Measurements from ENCODE around the gene PLD4. TPM values are rescaled to one million over a fixed set of nuclear protein-coding genes. Genes with fewer than 3 reads are reported as not detected.

Gene PLD4
- total RNA-seq, 1 donor from 2014 or later: not detected

DNA sequence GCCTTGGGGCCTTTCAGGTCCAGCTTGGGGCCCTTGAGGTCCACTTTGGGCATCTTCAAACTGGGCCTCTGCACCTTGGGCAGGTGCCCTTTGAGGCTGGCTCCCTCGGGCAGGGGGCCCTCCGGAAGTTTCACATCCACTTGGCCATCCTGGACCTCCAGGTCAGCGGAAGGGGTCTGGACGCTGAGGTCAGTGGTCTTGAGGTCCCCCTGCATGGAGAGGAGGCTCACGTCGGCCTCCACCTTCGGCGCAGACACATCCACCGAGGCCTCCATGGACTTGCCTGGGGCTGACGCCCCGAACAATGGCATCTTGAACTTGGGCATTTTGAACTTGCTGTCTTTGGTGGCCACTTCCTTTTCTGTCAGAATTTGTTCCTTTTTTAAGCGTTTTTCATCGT, 28.4 kb downstream of the PLD4 start:
- no peaks in the 10 kb centered on the region for H3K4me1 ChIP-seq
- H3K27ac ChIP-seq: no peak overlapping the region
- intact Hi-C loops (cut with DNase I): no loop called here
- H3K4me3 ChIP-seq: no peak overlapping the region
- H3K9me3 ChIP-seq: no peaks in the 10 kb centered on the region
- peaks cover 7 to 28% of the 10 kb centered on the region in 2 donors for H3K36me3 ChIP-seq
- no peaks in the 10 kb centered on the region for H3K27me3 ChIP-seq
- DNase-seq (ENCODE audit: low spot score in 2 of 2): no peak
- TF ChIP-seq, protein P1, sequence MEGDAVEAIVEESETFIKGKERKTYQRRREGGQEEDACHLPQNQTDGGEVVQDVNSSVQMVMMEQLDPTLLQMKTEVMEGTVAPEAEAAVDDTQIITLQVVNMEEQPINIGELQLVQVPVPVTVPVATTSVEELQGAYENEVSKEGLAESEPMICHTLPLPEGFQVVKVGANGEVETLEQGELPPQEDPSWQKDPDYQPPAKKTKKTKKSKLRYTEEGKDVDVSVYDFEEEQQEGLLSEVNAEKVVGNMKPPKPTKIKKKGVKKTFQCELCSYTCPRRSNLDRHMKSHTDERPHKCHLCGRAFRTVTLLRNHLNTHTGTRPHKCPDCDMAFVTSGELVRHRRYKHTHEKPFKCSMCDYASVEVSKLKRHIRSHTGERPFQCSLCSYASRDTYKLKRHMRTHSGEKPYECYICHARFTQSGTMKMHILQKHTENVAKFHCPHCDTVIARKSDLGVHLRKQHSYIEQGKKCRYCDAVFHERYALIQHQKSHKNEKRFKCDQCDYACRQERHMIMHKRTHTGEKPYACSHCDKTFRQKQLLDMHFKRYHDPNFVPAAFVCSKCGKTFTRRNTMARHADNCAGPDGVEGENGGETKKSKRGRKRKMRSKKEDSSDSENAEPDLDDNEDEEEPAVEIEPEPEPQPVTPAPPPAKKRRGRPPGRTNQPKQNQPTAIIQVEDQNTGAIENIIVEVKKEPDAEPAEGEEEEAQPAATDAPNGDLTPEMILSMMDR (IDR thresholded peaks at IDR 0.05): no peak

DNA sequence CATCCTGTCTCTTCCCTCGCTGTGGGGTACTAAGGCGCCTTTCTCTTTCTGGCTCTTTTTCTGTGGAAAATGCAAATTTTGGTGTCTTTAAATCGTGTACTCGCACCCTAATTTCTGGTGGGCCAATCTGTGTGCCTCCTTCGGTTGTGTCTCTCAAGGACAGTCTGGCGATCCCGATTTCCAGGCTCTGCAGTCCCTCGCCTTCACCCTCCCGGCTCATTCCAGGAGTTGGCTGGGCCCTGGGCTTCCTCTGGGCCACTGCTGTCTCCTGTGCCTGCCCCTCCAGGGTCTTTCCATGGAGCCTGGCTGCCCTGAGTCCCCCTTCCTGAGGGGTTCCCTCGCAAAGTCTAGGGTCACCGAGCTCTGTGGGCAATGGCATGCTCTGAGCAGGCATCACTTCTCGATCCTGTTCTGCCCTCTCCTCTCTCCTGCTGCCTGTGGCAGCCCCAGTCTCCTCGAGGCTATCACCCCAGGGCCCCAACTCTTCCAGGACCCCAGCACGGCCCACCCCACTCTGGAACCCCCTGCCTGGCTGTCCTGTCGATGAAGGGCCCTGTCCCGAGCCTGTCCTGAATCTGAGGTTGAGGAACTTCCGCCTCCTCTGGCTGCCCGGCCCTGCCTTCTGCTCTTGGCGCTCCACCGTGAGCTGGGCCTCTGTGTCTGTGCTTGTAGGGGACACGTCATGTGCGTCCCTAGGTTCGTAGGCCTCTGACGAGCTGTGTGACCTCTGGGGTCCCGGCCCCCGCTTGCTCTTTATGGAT, 29.4 kb downstream of the PLD4 start:
- DNase-seq (ENCODE audit: low spot score in 2 of 2): no peak
- intact Hi-C loops (cut with DNase I): no loop called here

DNA sequence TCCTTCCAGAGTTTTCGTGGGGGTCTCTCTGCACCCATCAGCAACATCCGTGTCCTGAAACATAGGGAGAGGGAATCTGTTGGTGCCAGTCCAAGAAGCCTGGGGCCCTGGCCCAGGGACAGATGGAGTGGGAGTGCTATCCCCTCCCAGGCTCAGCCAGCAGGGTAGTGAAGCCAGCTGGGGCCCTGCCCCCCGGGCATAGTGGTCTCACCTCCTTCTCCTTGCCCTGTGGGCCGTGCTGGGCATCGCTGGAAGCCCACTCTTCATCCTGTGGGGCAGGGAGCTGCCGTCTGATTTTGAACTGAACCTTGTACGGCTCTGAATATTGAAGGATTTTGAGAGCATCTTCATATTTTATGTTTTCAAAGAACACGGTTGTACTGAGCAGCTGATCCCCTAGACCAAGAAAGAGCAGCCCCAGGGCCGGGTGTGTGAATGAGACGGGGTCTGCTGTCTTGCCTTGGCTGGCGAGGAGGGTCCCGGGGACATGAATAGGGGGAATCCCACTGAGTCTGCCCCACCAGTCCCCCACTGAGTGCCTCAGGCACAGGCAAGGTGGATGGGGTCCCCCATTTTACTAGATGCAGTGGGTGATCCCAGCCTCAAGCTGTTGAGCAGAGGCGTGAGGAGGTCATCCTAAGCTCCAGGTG, 30.2 kb downstream of the PLD4 start:
- H3K4me1 ChIP-seq: no peaks in the 10 kb centered on the region
- H3K4me3 ChIP-seq: no peak overlapping the region
- no peak overlapping the region for H3K27ac ChIP-seq
- no peaks in the 10 kb centered on the region for H3K9me3 ChIP-seq
- intact Hi-C loops (cut with DNase I): no loop called here
- no peak for DNase-seq (ENCODE audit: low spot score in 2 of 2)
- H3K36me3 ChIP-seq: peaks cover 7 to 28% of the 10 kb centered on the region in 2 donors
- H3K27me3 ChIP-seq: no peaks in the 10 kb centered on the region
- TF ChIP-seq, protein P1 (IDR thresholded peaks at IDR 0.05): no peak

More for the DNA sequence above, 29.4 kb downstream of the PLD4 start:
- TF ChIP-seq, protein P1 (IDR thresholded peaks at IDR 0.05): no peak
- Histone ChIP-seq H3K9me3 (no peaks in the 10 kb centered on the region), H3K4me1 (no peaks in the 10 kb centered on the region), H3K4me3 (no peak overlapping the region), H3K27ac (no peak overlapping the region), H3K36me3 (peaks cover 7 to 28% of the 10 kb centered on the region in 2 donors), H3K27me3 (no peaks in the 10 kb centered on the region)

DNA sequence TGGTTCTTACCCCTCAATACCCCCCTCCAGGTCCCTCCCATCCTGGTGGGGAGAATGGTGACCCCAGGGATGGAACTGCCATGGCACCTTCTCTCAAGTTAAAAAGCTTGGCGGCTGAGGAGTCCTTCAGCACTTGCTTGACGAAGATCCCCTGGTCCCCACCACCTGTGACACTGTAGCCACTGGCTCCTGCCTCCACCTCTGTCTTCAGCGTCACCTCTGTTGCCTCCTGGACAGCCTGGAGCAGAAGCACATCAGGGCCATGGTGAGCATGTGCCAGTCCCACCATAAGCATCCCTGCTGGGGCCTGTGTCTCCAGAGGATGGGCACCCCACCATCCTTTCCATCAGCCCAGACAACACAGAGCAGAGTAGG, 30.7 kb downstream of the PLD4 start:
- no peaks in the 10 kb centered on the region for H3K27me3 ChIP-seq
- TF ChIP-seq, protein P1 (IDR thresholded peaks at IDR 0.05): no peak
- H3K9me3 ChIP-seq: no peaks in the 10 kb centered on the region
- DNase-seq (ENCODE audit: low spot score in 2 of 2): no peak
- intact Hi-C loops (cut with DNase I): no loop called here
- no peak overlapping the region for H3K27ac ChIP-seq
- no peaks in the 10 kb centered on the region for H3K4me1 ChIP-seq
- H3K4me3 ChIP-seq: no peak overlapping the region
- H3K36me3 ChIP-seq: peaks cover 7 to 28% of the 10 kb centered on the region in 2 donors

DNA sequence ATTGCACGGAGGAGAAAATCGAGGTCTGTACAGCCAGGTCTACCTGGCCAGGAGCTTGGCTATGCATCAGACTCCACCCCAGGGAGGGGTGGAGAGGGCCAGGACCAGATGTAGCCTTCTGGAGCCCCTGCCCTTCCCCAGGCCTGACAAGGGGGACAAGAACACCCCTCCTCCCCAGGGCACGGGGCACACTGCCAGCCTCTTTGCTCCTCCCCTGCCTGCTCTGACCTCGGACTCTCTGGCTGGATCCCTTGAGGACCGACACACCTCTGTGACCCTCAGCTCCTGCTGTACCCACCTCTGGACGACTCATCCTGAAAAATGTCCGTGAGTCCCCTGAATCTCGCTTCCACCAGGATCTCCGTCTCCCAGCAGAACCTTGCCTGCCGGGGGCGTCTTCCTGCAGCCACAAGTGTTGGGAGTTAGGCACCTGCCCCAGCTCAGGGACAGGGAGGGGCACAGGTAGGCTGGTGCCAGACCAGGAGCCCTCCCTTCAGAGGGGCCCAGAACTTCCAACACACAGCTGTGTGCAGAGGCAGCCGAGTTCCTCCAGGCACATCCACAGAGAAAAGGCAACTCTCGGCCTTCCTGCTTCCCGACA, 31.7 kb downstream of the PLD4 start:
- no peaks in the 10 kb centered on the region for H3K27me3 ChIP-seq
- TF ChIP-seq, protein P1 (IDR thresholded peaks at IDR 0.05): no peak
- H3K4me1 ChIP-seq: no peaks in the 10 kb centered on the region
- peaks cover 7 to 28% of the 10 kb centered on the region in 2 donors for H3K36me3 ChIP-seq
- intact Hi-C loops (cut with DNase I): no loop called here
- DNase-seq (ENCODE audit: low spot score in 2 of 2): no peak
- H3K9me3 ChIP-seq: no peaks in the 10 kb centered on the region
- no peak overlapping the region for H3K27ac ChIP-seq
- no peak overlapping the region for H3K4me3 ChIP-seq

All from ascending aorta (tissue), 2 donors.